DND-41 (cell line): ENCODE results near the gene SUPT16H.

Experiments
- EZH2 ChIP-seq: IDR thresholded peaks from 3 replicates; pipeline ENCODE4 v1.6.1; 2012; ENCODE audit warnings: borderline replicate concordance, low read depth, mild to moderate bottlenecking, moderate library complexity, low read length, inconsistent platforms; ENCODE audit not compliant: severe bottlenecking
- TF ChIP-seq, protein P1 (sequence below): IDR thresholded peaks from 2 replicates; pipeline ENCODE4 v1.5.1; 2012; ENCODE audit warnings: borderline replicate concordance, low read length, moderate library complexity, mild to moderate bottlenecking; ENCODE audit not compliant: poor library complexity, severe bottlenecking; ENCODE audit errors: extremely low read depth

DNA sequence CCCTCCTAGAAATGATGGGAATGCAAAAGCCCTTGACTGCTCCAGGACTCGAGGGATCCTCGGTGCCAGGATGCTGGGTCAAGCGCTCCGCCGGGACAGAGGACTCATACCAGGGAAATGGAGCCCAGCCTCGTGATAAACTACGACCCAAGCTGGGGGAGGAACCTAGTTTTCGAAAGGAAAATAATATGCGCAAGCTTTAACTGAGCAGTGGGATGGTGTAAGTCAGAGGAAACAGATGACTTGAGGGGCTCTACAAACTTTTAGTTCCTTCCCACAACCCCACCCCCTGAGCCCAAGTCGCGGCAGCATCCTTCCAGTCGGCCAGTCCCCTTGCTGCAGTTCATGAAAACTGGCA is 654 bp upstream of the SUPT16H start:
- TF ChIP-seq, protein P1, sequence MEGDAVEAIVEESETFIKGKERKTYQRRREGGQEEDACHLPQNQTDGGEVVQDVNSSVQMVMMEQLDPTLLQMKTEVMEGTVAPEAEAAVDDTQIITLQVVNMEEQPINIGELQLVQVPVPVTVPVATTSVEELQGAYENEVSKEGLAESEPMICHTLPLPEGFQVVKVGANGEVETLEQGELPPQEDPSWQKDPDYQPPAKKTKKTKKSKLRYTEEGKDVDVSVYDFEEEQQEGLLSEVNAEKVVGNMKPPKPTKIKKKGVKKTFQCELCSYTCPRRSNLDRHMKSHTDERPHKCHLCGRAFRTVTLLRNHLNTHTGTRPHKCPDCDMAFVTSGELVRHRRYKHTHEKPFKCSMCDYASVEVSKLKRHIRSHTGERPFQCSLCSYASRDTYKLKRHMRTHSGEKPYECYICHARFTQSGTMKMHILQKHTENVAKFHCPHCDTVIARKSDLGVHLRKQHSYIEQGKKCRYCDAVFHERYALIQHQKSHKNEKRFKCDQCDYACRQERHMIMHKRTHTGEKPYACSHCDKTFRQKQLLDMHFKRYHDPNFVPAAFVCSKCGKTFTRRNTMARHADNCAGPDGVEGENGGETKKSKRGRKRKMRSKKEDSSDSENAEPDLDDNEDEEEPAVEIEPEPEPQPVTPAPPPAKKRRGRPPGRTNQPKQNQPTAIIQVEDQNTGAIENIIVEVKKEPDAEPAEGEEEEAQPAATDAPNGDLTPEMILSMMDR, result no peak
- no peak for TF ChIP-seq EZH2
